Measurements from ENCODE around the gene ZNF560.
A peak's percentile ranks its signal among the peaks of the same experiment; 100 is the strongest.
"Not testable (repeated sequence)": the region's sequence is repeated elsewhere in the genome, so short reads cannot be mapped to it uniquely, and the experiment has no call there.

ZNF560 gene

GRCh38 chr19:9498183-9498902 is at the start of gene ZNF560:
TSS of gene ZNF560 (minus strand) at chr19:9498616. CDS start at chr19:9475313, 23,303 bp downstream.
- ATAC-seq, result no peak

GRCh38 chr19:9547870-9548269 is 49.5 kb upstream of the ZNF560 start:
- no peak for ATAC-seq
- DNase-seq, result no peak

More at GRCh38 chr19:9498183-9498902, at the start of gene ZNF560:
- peak; percentile 21 for DNase-seq

- DNase-seq, ATAC-seq: not testable (repeated sequence)
These were observed 42.9 kb upstream of the ZNF560 start for GRCh38 chr19:9541281-9541680.

GRCh38 chr19:9539921-9540320 is 41.5 kb upstream of the ZNF560 start:
- ATAC-seq, DNase-seq: not testable (repeated sequence)

- not testable (repeated sequence) for DNase-seq, ATAC-seq
These were observed 40.8 kb upstream of the ZNF560 start for GRCh38 chr19:9539201-9539600.

- peak; percentile 88 for DNase-seq
- ATAC-seq, result peak; percentile 92
These were observed 40.0 kb upstream of the ZNF560 start, which contains the start of gene ZNF426 for GRCh38 chr19:9538183-9539058. TSS of gene ZNF426 (minus strand) at chr19:9538645. CDS start at chr19:9536232, 2,413 bp downstream.

- ATAC-seq (no peak), DNase-seq (no peak)
These were observed 37.5 kb upstream of the ZNF560 start for GRCh38 chr19:9535934-9536333.

GRCh38 chr19:9531933-9532332 is 33.5 kb upstream of the ZNF560 start:
- DNase-seq (no peak), ATAC-seq (peak; percentile 32)

- DNase-seq (no peak), ATAC-seq (no peak)
These were observed 30.4 kb upstream of the ZNF560 start for GRCh38 chr19:9528757-9529336.

GRCh38 chr19:9523885-9524474 is 25.6 kb upstream of the ZNF560 start:
- DNase-seq, result no peak
- no peak for ATAC-seq

GRCh38 chr19:9507285-9507684 is 8.9 kb upstream of the ZNF560 start:
- DNase-seq (no peak), ATAC-seq (no peak)

- no peak for DNase-seq
- no peak for ATAC-seq
These were observed 2.4 kb upstream of the ZNF560 start for GRCh38 chr19:9500796-9501195.

- DNase-seq (no peak), ATAC-seq (no peak)
These were observed 4.3 kb downstream of the ZNF560 start for GRCh38 chr19:9494096-9494495.

- ATAC-seq (no peak), DNase-seq (no peak)
These were observed 11.4 kb downstream of the ZNF560 start for GRCh38 chr19:9487016-9487415.

GRCh38 chr19:9485140-9485539 is 13.3 kb downstream of the ZNF560 start:
- no peak for ATAC-seq
- DNase-seq, result no peak

- ATAC-seq (no peak), DNase-seq (no peak)
These were observed 23.4 kb downstream of the ZNF560 start for GRCh38 chr19:9474975-9475374.

GRCh38 chr19:9467161-9467560 is 31.3 kb downstream of the ZNF560 start:
- no peak for ATAC-seq
- DNase-seq, result no peak

- DNase-seq, result no peak
- ATAC-seq, result no peak
These were observed 36.5 kb downstream of the ZNF560 start for GRCh38 chr19:9461938-9462337.

- ATAC-seq, result no peak
- DNase-seq, result no peak
These were observed 42.3 kb downstream of the ZNF560 start for GRCh38 chr19:9456018-9456689.

GRCh38 chr19:9453953-9454352 is 44.5 kb downstream of the ZNF560 start:
- DNase-seq, result no peak
- ATAC-seq, result no peak

GRCh38 chr19:9445037-9445436 is 53.4 kb downstream of the ZNF560 start:
- DNase-seq, result no peak
- ATAC-seq, result no peak

GRCh38 chr19:9436358-9436757 is 62.1 kb downstream of the ZNF560 start:
- no peak for DNase-seq

More at GRCh38 chr19:9436358-9436757, 62.1 kb downstream of the ZNF560 start:
- ATAC-seq, result no peak

Data from stimulated activated naive CD8-positive, alpha-beta T cell treated with anti-CD3 and anti-CD28 coated beads, Interleukin-15, Interleukin-2, amounts not matched to agents 100 U/mL and 50 U/mL, for 24 hours (primary cell).